ENCODE data around the gene PRKCH.

Gene PRKCH

GRCh38 chr14:61321385-61322010 lies at the start of gene PRKCH:
Gene PRKCH (plus strand): TSS chr14:61321579. CDS start chr14:61322102, 523 bp downstream.
- H3K9me3 ChIP-seq (ENCODE audit: control insufficient read depth, insufficient read depth, low read depth, low read length) = no peaks in the 10 kb centered on the region
- peak within 1 kb of the TSS; percentile 54 for H3K4me3 ChIP-seq (ENCODE audit: low read depth, low read length)
- H3K27ac ChIP-seq (ENCODE audit: extremely low read depth, low read depth, low read length) = peak within 1 kb of the TSS; percentile 56; the same call in 1 of the 2 replicates
- no peaks in the 10 kb centered on the region for H3K36me3 ChIP-seq (ENCODE audit: control insufficient read depth in 2 of 2, insufficient read depth in 1 of 2, low read length in 2 of 2)
- CTCF ChIA-PET = interaction anchor here (0.6 kb wide), 1 partner anchor 638 kb away, joined by 3 read pairs; no protein-coding TSS in a partner anchor
- no peaks in the 10 kb centered on the region for H3K4me1 ChIP-seq (ENCODE audit: control insufficient read depth, insufficient read depth, low read length)
- POLR2A ChIA-PET = interaction anchor here (0.6 kb wide), 1 partner anchor 600 kb away, joined by 4 read pairs; no protein-coding TSS in a partner anchor
- TF ChIP-seq ZNF423 (tag by site-specific recombination; IDR thresholded peaks at IDR 0.05) (0 out of 2 replicates have a peak, but pooled peaks have one; percentile 17), ZNF157 (tag by site-specific recombination; IDR thresholded peaks at IDR 0.05) (no peak), ZNF645 (tag by site-specific recombination; IDR thresholded peaks at IDR 0.05) (no peak), ZNF600 (tag by site-specific recombination; IDR thresholded peaks at IDR 0.05) (peak; percentile 41; the same call in 1 of the 2 replicates), SP3 (tag by site-specific recombination; IDR thresholded peaks at IDR 0.05) (peak; percentile 66), ZBTB20 (tag by site-specific recombination; IDR thresholded peaks at IDR 0.05) (0 out of 2 replicates have a peak, but pooled peaks have one; percentile 32), ZNF394 (tag by site-specific recombination; IDR thresholded peaks at IDR 0.05; ENCODE audit: borderline replicate concordance) (peak; percentile 33; the same call in 1 of the 2 replicates), KLF17 (tag by site-specific recombination; IDR thresholded peaks at IDR 0.05) (peak; percentile 47; the same call in 1 of the 2 replicates), ZNF2 (tag by site-specific recombination; IDR thresholded peaks at IDR 0.05) (no peak), ZBTB10 (tag by site-specific recombination; IDR thresholded peaks at IDR 0.05) (peak; percentile 64; the same call in 1 of the 2 replicates), PATZ1 (tag by site-specific recombination; IDR thresholded peaks at IDR 0.05) (peak; percentile 86), ZNF610 (tag by site-specific recombination; IDR thresholded peaks at IDR 0.05; ENCODE audit: borderline replicate concordance) (no peak), ZSCAN30 (tag by site-specific recombination; IDR thresholded peaks at IDR 0.05) (peak; percentile 21; the same call in 1 of the 2 replicates), ZBTB6 (tag by site-specific recombination; IDR thresholded peaks at IDR 0.05) (peak; percentile 61), ZBTB8A (tag by site-specific recombination; IDR thresholded peaks at IDR 0.05) (peak; percentile 91), ZBTB48 (tag by site-specific recombination; IDR thresholded peaks at IDR 0.05) (peak; percentile 45; the same call in 1 of the 2 replicates), ZNF266 (tag by site-specific recombination; IDR thresholded peaks at IDR 0.05; ENCODE audit: low read depth) (no peak), SP2 (tag by site-specific recombination; IDR thresholded peaks at IDR 0.05) (peak; percentile 66), EGR2 (tag by site-specific recombination; IDR thresholded peaks at IDR 0.05; ENCODE audit: low read depth) (peak; percentile 54; the same call in 1 of the 2 replicates), WT1 (tag by site-specific recombination; IDR thresholded peaks at IDR 0.05) (no peak), ZFHX2 (tag by site-specific recombination; conservative IDR thresholded peaks at IDR 0.05) (peak; percentile 71), ZNF354C (tag by site-specific recombination; IDR thresholded peaks at IDR 0.05; ENCODE audit: borderline replicate concordance, low read depth) (no peak), ZIC2 (tag by site-specific recombination; IDR thresholded peaks at IDR 0.05) (peak; percentile 48; the same call in 1 of the 2 replicates), ZNF121 (tag by site-specific recombination; IDR thresholded peaks at IDR 0.05) (no peak), ZNF561 (tag by site-specific recombination; IDR thresholded peaks at IDR 0.05; ENCODE audit: borderline replicate concordance) (peak; percentile 73; the same call in 1 of the 2 replicates), GLIS2 (tag by site-specific recombination; IDR thresholded peaks at IDR 0.05) (peak; percentile 78), KLF1 (tag by site-specific recombination; IDR thresholded peaks at IDR 0.05) (peak; percentile 34), ZSCAN16 (tag by site-specific recombination; IDR thresholded peaks at IDR 0.05) (peak; percentile 70; the same call in 1 of the 2 replicates)
